SK-N-SH treated with all-trans-retinoic acid at 6 μM for 48 hours (cell line): ENCODE results near the gene GAMT.

Experiments
- ATAC-seq: fragments of 200-7000 bp; cut with Tn5 transposase; 3 replicates; pipeline ENCODE4 v1.9.1; 2020; ENCODE audit warnings: mild to moderate bottlenecking, moderate library complexity
- ARNTL ChIP-seq: fragments of 450-650 bp; formaldehyde crosslinking; IDR thresholded peaks from 2 replicates; pipeline ENCODE4 v1.5.0; 2020; ENCODE audit warnings: low read depth, mild to moderate bottlenecking, moderate library complexity, borderline replicate concordance
- BACH2 ChIP-seq: fragments of 250-450 bp; sonication (Bioruptor Pico); IDR thresholded peaks from 2 replicates; pipeline ENCODE4 v1.9.0; 2021; ENCODE audit warnings: mild to moderate bottlenecking, borderline replicate concordance
- CSDC2 ChIP-seq: fragments of 250-450 bp; sonication (Bioruptor Pico); IDR thresholded peaks from 2 replicates; pipeline ENCODE4 v1.5.0; 2020; ENCODE audit warnings: mild to moderate bottlenecking, moderate library complexity
- CSRNP3 ChIP-seq: fragments of 250-450 bp; sonication (Bioruptor Pico); IDR thresholded peaks from 2 replicates; pipeline ENCODE4 v1.5.1; 2021; ENCODE audit warnings: mild to moderate bottlenecking, moderate library complexity
- ESRRG ChIP-seq: fragments of 250-450 bp; sonication (Bioruptor Pico); IDR thresholded peaks from 2 replicates; pipeline ENCODE4 v1.6.1; 2021; ENCODE audit warnings: mild to moderate bottlenecking
- GLIS3 ChIP-seq: fragments of 250-450 bp; sonication (Bioruptor Pico); IDR thresholded peaks from 2 replicates; pipeline ENCODE4 v1.5.0; 2020; ENCODE audit warnings: mild to moderate bottlenecking, moderate library complexity
- ISL1 ChIP-seq: fragments of 250-450 bp; sonication (Bioruptor Pico); IDR thresholded peaks from 2 replicates; pipeline ENCODE4 v2.1.2; 2022; ENCODE audit warnings: mild to moderate bottlenecking, moderate library complexity
- OSR1 ChIP-seq: fragments of 250-450 bp; sonication (Bioruptor Pico); IDR thresholded peaks from 2 replicates; pipeline ENCODE4 v1.8.0; 2022; ENCODE audit warnings: moderate library complexity, mild to moderate bottlenecking, inconsistent platforms
- POU6F1 ChIP-seq: fragments of 250-450 bp; sonication (Bioruptor Pico); IDR thresholded peaks from 2 replicates; pipeline ENCODE4 v1.8.0; 2021; ENCODE audit warnings: low read depth, mild to moderate bottlenecking, moderate library complexity, borderline replicate concordance
- PPARA ChIP-seq: fragments of 250-450 bp; sonication (Bioruptor Pico); IDR thresholded peaks from 2 replicates; pipeline ENCODE4 v1.5.0; 2020; ENCODE audit warnings: mild to moderate bottlenecking, borderline replicate concordance
- TCF4 ChIP-seq: fragments of 250-450 bp; sonication (Bioruptor Pico); IDR thresholded peaks from 2 replicates; pipeline ENCODE4 v1.8.0; 2021; ENCODE audit warnings: mild to moderate bottlenecking, moderate library complexity, borderline replicate concordance
- TOX ChIP-seq: fragments of 250-450 bp; sonication (Bioruptor Pico); IDR thresholded peaks from 2 replicates; pipeline ENCODE4 v1.8.0; 2021; ENCODE audit warnings: mild to moderate bottlenecking, moderate library complexity, borderline replicate concordance
- TSHZ2 ChIP-seq: fragments of 250-450 bp; sonication (Bioruptor Pico); IDR thresholded peaks from 2 replicates; pipeline ENCODE4 v1.5.0; 2020; ENCODE audit warnings: mild to moderate bottlenecking, moderate library complexity
- ZFP3 ChIP-seq: fragments of 250-450 bp; sonication (Bioruptor Pico); IDR thresholded peaks from 2 replicates; pipeline ENCODE4 v1.5.0; 2020; ENCODE audit warnings: mild to moderate bottlenecking, moderate library complexity
- ZFP30 ChIP-seq: fragments of 450-650 bp; formaldehyde crosslinking; IDR thresholded peaks from 2 replicates; pipeline ENCODE4 v1.5.0; 2022; ENCODE audit warnings: mild to moderate bottlenecking, moderate library complexity
- ZNF565 ChIP-seq: fragments of 450-650 bp; formaldehyde crosslinking; conservative IDR thresholded peaks from 2 replicates; pipeline ENCODE4 v1.5.0; 2020; ENCODE audit warnings: low read depth, mild to moderate bottlenecking, moderate library complexity
- ZNF70 ChIP-seq: fragments of 450-650 bp; formaldehyde crosslinking; IDR thresholded peaks from 2 replicates; pipeline ENCODE4 v1.5.0; 2020; ENCODE audit warnings: mild to moderate bottlenecking, moderate library complexity
- ZNF8 ChIP-seq: fragments of 450-650 bp; formaldehyde crosslinking; IDR thresholded peaks from 2 replicates; pipeline ENCODE4 v1.5.0; 2020; ENCODE audit warnings: mild to moderate bottlenecking, moderate library complexity
- TF ChIP-seq, protein P1 (sequence below): fragments of 250-450 bp; sonication (Bioruptor Pico); IDR thresholded peaks from 2 replicates; pipeline ENCODE4 v1.5.1; 2020; ENCODE audit warnings: low read depth, mild to moderate bottlenecking, moderate library complexity
- TF ChIP-seq, protein P2 (sequence below): fragments of 250-450 bp; sonication (Bioruptor Pico); IDR thresholded peaks from 2 replicates; pipeline ENCODE4 v1.8.0; 2020; ENCODE audit warnings: mild to moderate bottlenecking, moderate library complexity, borderline replicate concordance

GAMT gene

DNA sequence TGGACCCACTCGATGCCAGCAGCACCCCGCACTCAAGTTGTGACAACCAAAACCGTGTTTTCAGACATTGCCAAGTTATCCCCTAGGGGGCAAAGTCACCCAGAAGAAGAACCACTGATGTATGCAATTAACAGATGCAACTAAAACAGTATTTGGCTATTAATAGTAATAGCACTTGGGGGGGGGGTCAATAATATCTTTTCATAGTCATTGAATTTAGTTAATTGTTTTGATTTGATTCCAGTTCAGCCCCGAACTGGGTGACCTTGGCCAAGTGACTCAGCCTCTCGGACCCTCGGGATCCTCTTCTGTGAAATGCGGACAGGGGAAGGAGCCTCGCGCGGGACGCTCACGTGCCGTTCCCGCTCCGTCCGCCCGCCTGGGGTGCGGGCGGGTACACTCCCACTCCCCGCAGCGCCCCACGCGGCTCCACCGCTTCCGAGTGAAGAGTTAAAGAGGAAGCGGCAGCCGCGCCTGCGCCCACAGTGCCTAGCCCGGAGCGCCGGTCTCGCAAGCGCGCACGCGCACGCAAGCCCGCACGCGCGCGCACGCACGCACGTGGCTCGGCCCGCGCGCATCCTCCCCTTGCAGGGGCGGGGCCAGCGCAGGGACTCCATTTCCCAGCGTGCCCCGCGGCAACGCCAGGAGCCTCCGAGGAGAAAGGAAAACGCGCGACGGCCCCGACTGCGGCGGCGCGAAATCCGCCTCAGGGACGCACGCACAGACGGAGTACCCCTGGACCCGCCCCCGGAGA is 5.6 kb upstream of the GAMT start (continued):
- TF ChIP-seq, protein P1, sequence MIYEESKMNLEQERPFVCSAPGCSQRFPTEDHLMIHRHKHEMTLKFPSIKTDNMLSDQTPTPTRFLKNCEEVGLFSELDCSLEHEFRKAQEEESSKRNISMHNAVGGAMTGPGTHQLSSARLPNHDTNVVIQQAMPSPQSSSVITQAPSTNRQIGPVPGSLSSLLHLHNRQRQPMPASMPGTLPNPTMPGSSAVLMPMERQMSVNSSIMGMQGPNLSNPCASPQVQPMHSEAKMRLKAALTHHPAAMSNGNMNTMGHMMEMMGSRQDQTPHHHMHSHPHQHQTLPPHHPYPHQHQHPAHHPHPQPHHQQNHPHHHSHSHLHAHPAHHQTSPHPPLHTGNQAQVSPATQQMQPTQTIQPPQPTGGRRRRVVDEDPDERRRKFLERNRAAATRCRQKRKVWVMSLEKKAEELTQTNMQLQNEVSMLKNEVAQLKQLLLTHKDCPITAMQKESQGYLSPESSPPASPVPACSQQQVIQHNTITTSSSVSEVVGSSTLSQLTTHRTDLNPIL (CRISPR knock-in tag) = no peak
- TF ChIP-seq ZFP30 (CRISPR knock-in tag) = no peak
- TF ChIP-seq ISL1 (CRISPR knock-in tag) = no peak
- TF ChIP-seq ZNF8 (CRISPR knock-in tag) = no peak
- TF ChIP-seq OSR1 (CRISPR knock-in tag) = no peak
- no peak for TF ChIP-seq PPARA (CRISPR knock-in tag)
- TF ChIP-seq, all 23 proteins: peak for 6

DNA sequence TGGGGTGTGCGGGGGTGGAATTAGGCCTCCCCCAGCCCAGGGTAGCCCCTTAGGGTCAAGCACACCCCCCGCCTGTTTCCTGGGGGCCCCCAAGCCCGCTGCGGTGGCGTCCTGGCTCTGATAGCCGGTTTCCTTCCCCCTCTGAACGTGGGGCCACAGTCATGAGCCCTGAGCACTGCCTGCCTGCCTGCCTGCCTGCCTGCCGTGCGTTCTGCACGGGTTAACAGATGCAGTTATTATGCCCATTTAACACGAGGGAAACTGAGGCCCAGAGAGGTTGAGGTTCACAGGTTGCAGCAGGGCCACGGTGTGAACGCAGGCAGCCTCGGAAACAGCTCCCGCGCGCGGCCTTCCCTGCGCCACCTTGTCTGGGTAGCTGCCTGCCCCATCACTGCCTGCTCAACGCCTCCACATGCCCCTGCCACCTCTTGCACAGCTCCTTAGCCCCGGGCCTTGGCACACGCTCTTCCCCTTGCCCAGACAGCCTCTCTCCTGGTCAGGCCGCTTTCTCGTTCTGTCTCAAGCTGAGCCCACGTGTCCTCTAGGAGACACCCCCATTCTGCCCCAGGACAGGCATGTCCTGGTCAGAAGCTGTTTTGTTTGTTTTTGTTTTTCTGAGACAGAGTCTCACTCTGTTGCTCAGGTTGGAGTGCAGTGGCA is 1.2 kb upstream of the GAMT start:
- no peak for ATAC-seq
- TF ChIP-seq CSRNP3 (no peak), ZNF70 (CRISPR knock-in tag) (no peak), ZNF565 (no peak), POU6F1 (CRISPR knock-in tag) (no peak), ZFP30 (CRISPR knock-in tag) (no peak), TCF4 (CRISPR knock-in tag) (no peak), CSDC2 (CRISPR knock-in tag) (no peak), ISL1 (CRISPR knock-in tag) (no peak), BACH2 (CRISPR knock-in tag) (no peak), TOX (CRISPR knock-in tag) (no peak), GLIS3 (CRISPR knock-in tag) (no peak), ARNTL (CRISPR knock-in tag) (no peak)
- TF ChIP-seq, protein P2, sequence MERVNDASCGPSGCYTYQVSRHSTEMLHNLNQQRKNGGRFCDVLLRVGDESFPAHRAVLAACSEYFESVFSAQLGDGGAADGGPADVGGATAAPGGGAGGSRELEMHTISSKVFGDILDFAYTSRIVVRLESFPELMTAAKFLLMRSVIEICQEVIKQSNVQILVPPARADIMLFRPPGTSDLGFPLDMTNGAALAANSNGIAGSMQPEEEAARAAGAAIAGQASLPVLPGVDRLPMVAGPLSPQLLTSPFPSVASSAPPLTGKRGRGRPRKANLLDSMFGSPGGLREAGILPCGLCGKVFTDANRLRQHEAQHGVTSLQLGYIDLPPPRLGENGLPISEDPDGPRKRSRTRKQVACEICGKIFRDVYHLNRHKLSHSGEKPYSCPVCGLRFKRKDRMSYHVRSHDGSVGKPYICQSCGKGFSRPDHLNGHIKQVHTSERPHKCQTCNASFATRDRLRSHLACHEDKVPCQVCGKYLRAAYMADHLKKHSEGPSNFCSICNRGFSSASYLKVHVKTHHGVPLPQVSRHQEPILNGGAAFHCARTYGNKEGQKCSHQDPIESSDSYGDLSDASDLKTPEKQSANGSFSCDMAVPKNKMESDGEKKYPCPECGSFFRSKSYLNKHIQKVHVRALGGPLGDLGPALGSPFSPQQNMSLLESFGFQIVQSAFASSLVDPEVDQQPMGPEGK (CRISPR knock-in tag) = no peak

DNA sequence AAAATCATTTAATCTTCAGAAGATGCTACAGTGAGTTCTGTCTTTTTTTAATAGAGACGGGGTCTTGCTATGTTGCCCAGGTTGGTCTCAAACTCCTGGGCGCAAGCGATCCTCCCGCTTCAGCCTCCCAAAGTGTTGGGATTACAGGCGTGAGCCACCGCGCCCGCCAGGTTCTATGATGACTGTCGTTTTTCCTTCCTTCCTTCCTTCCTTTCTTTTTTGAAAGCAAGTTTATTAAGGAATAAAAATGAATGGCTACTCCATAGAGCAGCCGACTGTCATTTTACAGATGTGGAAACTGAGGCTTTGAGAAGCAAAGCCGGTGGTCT is 511 bp upstream of the GAMT start:
- no peak for TF ChIP-seq TOX (CRISPR knock-in tag)
- TF ChIP-seq PPARA (CRISPR knock-in tag) = no peak
- no peak for TF ChIP-seq BACH2 (CRISPR knock-in tag)
- TF ChIP-seq ZNF565 = no peak
- TF ChIP-seq ZFP3 = no peak
- TF ChIP-seq TSHZ2 (CRISPR knock-in tag) = no peak
- TF ChIP-seq CSDC2 (CRISPR knock-in tag) = no peak
- no peak for TF ChIP-seq ESRRG (CRISPR knock-in tag)
- TF ChIP-seq OSR1 (CRISPR knock-in tag) = no peak
- ATAC-seq = no peak
